ENCODE results near the gene PRKD1.

Gene PRKD1

DNA sequence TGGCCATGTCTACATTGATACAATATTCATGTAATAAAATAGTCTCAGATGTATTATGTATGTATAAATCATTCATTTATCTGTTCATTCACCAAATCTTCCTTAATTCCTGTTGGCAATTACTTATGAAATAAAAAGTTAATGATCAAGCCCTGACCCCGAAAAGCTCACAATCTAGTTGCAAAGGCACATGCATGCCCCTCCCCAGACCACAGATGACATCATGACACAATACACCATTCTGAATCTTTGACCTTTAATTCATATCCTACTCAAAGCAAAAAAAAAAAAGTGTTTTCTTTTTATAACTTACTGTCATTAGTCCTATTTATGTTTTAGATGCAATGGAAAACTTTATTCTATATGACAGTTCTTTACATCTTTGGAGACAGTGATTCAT is 346.9 kb downstream of the PRKD1 start:
- DNase-seq, result no peak

DNA sequence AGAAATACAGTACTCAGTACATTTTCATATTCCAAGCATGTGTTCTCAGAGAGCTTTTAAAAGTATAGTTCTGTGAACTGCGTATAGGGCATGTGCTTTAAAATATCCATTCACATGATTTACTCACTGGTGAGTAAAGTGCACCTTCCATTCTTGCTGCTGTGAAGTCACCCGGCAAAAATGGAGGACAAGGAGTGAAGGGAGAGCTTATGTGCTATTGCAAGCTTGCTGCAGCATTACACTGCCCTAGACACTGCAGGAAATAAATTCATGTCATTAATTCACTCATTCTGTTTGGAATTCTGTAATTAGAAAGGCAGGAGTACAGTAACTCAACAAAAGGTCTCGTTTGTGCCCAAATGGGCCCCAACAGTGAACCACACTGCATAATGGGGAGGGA is 347.8 kb downstream of the PRKD1 start:
- no peak for DNase-seq

DNA sequence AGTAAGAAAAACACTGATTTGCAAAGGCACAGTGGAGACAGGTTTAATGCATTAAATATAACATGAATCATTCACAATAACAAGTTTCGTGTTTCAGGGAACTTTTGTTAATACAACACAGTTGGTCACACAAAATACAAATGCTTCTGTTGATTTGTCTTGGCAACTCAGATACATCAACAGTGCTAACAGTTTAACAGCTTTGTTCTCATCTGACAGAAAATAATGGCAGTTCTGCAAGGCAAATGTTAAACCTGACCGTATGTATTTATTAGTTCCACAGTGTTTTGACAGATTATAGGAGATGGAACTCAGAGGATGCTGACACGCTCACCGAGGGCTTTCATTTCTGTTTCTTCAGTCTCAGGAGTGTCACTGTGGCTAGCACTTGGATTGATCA is 350.7 kb downstream of the PRKD1 start:
- no peak for DNase-seq

DNA sequence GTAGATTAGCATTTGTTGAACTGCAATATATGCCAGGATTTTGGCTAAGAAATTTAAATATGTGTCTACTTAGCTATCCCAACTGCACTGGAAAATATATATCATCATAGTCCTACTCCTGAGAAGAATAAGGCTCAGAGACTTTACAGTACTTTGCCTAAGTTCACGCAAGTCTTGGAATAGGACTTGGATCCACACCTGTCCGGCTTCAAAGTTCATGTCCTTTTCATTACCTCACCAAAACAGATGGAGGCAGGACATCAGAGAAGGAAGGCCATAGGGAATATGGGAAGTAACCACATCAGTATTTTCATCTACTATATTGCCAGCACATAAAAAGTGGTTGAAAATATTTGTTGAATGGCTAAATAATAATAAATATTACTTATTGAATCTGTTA is 358.5 kb downstream of the PRKD1 start:
- DNase-seq, result no peak

DNA sequence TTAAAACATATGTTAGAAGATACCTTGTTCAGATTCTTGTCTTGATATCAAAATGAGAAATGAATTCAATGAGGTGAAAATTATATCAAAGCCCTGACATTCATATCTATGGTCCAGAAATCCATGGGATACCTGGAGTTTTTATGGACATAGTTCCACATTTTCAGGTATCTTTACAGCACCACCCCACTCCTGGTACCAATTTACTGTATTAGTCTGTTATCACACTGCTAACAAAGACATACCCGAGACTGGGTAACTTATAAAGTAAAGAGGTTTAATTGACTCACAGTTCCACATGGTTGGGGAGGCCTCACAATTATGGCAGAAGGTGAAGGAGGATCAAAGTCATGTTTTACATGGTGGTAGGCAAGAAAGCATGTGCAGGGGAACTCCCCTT is 361.5 kb downstream of the PRKD1 start:
- no peak for DNase-seq

DNA sequence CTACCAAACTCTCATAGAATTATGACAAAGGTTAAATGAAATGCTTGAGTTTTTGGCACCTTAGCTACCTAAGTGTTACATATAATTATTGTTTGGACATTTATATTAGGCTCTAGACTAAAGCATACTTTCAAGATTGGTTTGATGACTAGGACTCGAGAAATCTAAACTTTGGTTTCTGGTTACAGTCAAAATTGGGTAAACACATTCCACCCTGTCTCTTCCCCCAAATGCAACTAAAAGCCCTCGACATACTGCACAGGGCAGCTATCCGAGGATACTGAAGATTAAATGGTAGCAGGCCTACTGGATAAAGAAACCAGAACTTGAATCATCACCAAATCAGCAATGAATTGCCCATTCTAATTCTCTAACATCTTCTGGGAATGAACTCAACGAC is 369.1 kb downstream of the PRKD1 start:
- DNase-seq, result no peak

DNA sequence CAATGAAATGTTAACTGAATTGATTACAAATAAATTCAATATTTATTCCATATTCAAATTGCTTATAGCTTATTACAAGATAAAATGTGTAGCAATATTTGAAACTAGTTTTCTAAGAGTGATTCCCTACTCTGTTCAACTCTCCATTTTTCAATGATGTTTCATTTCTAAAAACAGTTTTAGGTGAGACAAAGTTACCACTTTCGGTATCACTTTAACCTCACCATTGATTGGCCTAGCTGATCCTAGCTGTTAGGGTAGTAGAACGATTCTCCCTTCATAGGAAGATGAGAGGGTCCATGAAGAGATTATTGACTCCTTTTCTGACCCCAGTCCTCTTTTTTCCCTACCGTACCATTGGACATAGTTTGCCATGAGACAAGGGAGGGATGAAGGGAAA is 373.3 kb downstream of the PRKD1 start:
- no peak for DNase-seq

DNA sequence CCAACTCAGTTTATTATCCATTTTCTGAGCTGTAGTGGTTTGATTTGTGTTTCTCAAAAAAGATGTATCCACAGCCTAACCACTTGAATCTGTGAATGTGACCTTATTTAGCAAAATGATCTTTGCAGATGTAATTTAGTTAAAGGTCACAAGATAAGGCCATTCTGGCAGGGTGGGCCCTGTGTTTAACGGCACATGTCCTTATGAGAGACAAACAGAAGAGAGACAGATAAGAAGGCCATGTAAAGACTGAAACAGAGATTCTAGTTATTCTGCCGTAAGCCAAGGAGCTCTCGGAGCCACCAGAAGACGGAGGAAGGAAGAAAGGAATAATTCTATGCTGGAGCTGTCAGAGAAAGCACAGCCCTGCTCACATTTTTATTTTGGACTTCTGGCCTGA is 374.2 kb downstream of the PRKD1 start:
- DNase-seq, result no peak

DNA sequence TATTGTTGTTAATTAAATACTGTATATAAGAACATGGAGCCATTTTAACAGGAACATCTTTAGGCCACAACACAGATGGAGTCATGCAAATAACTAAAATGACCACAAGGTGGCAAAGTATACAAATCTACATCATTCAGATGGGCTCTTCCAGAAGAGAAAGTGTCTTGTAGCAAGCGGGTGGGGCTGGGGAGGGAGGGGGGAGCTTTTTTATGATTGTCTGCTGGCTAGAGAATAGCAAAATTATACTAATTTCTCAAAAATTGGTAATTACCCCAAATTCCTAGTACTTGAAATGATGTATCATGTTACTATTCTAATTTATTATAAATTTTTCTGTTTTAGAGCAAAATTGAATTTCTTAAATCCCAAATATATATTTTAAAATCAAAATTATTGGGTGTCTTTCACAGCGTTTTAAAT is 378.7 kb downstream of the PRKD1 start:
- DNase-seq, result peak; percentile 87

DNA sequence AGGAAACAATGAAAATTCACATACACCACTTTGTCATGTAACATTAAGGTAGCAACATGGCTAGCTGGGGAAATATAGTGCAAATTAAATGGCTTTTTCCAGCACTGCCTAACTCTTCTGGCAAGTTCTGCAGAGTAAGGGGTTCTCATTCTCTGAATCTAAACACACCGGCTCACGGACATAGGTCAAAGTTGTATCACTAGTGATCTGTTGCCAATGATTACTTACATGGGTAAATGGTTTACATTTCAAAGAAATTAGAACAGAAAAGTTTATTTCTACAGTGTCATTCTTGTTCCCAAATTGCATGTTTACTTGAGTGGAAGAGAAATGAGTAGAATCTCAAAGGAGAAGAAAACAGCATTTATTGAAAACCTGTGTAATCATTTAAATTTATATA is 381.9 kb downstream of the PRKD1 start:
- DNase-seq, result no peak

DNA sequence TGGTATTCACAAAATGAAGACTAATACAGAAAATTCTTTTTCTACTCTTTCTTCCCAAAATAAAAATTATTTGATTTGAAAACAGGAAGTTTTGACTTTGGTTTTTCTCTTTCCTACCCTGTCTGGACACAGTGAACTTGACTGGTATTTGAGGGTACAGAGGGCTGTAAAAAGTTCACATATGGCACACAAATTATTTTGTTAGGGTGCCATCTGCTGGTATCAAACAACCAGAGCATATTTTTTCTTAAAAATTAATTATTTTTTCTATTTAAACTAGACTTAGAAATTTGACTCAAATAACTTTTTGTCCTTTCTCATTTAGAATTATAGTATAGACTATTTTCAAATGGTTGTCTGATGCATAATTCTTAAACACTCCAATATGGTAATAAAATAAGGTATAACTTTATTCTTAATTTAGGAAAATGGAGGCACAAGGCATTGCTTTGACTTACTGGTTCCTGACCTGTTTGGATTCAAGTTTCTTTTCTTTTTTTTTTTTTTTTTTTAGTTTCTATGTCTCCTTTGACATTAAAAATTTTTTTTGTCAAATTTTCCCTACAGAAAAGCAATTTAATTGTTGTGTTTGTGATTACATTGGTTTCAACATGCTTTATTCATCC is 390.6 kb downstream of the PRKD1 start:
- DNase-seq, result peak; percentile 79

DNA sequence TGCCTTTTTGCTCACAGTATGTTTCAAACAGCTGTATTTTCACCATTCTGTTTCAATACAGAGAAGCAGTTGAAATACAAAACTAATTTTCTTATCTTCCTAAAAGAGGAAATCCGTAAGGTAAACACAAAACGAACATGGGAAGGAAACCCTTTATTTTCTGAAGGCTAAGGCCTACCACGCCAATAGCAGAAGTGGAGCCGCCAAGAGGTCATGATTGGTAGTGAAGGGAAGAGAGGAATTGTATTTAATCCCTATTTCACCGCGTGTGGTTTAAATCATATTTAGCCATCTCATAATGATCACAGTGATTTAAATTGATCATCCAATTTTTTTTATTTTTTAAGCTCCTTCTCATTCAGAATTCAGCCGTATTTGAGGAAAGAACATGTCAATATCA is 398.2 kb downstream of the PRKD1 start:
- DNase-seq, result peak; percentile 69

DNA sequence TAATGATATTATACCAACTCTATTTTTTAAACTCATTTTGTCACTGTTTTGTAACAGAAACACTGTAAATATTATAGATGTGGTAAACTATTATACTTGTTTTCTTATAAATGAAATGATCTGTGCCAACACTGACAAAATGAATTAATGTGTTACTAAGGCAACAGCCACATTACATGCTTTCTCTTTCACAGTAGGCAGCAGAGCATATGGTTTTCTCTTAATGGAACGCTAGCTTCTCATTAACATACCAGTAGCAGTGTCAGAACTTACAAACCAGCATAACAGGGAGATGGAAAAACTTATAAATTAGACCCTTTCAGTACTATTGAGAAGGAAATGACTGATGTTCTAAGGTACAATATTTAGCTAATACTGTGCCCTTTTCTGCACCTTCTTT is 398.8 kb downstream of the PRKD1 start:
- DNase-seq, result peak; percentile 94

DNA sequence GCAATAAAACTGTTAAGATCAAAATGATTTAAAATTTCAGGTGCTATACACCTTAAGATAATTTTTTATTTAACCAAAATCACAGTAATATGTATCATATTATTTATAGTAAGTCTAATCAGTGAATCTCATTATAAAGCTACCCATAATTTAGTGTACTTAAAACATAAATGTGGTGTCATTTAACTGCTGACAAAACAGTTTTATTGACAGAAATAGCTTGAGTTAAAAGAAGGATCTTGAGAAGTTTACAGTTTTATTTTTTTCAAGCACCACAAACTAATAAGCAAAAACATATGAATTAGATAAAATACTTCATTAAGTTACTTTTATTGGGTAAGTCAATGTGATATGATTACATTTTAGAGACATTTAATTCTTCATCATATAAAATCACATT is 400.4 kb downstream of the PRKD1 start:
- no peak for DNase-seq
